OCI-LY7 (cell line): Measurements from ENCODE around the gene IGF1.

Source experiments
- EZH2phosphoT487 ChIP-seq: fragments of 200-600 bp; sonication (generic); IDR thresholded peaks from 2 replicates; pipeline ENCODE4 v1.6.1; 2018; ENCODE audit warnings: low read depth, borderline replicate concordance, mild to moderate bottlenecking, mixed run types, antibody characterized with exemption, low read length, moderate library complexity, mixed read lengths
- TF ChIP-seq, protein P1 (sequence below): fragments of 200-600 bp; sonication (generic); conservative IDR thresholded peaks from 2 replicates; pipeline ENCODE4 v1.5.1; 2014; ENCODE audit warnings: mild to moderate bottlenecking, antibody characterized with exemption, low read length, moderate library complexity, mixed read lengths

DNA sequence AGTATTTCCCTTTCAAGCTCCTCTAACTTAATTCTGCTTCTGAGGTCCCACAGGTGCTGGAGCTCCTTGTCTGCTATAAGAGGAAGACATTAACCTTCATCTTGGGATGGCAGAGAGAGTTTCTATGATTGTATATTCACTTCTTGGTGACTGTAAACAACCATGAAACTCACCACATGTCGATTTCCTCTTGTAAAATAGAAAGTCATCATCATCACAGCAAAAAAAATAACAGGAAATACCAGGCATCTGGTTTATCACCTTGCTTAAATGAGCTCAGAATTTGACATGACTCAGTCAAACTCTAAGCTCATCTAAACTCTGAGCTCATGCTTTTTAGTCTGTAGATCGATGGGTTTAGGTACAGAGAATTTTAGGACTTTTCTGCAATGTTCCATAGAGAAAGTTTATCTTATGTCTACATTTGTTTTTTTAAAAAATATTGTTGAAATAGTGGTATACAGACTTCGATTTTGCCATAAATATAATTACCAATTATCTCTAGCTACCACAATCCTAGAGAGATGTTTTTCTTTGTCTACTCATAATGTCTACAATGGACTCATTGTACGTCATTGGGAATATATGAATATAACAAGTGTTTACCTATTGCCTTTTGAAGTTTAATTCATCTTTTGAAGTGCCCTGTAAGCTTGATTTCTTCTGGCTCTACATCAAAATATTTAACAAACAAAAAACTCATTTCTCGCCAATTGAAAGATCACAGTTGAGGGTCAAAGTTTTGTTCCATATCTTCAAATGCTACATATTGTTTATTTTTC, 58.4 kb downstream of the IGF1 start:
- TF ChIP-seq, protein P1, sequence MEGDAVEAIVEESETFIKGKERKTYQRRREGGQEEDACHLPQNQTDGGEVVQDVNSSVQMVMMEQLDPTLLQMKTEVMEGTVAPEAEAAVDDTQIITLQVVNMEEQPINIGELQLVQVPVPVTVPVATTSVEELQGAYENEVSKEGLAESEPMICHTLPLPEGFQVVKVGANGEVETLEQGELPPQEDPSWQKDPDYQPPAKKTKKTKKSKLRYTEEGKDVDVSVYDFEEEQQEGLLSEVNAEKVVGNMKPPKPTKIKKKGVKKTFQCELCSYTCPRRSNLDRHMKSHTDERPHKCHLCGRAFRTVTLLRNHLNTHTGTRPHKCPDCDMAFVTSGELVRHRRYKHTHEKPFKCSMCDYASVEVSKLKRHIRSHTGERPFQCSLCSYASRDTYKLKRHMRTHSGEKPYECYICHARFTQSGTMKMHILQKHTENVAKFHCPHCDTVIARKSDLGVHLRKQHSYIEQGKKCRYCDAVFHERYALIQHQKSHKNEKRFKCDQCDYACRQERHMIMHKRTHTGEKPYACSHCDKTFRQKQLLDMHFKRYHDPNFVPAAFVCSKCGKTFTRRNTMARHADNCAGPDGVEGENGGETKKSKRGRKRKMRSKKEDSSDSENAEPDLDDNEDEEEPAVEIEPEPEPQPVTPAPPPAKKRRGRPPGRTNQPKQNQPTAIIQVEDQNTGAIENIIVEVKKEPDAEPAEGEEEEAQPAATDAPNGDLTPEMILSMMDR, result no peak
- no peak for TF ChIP-seq EZH2phosphoT487
